ENCODE results near the gene MRPL19.

DNA sequence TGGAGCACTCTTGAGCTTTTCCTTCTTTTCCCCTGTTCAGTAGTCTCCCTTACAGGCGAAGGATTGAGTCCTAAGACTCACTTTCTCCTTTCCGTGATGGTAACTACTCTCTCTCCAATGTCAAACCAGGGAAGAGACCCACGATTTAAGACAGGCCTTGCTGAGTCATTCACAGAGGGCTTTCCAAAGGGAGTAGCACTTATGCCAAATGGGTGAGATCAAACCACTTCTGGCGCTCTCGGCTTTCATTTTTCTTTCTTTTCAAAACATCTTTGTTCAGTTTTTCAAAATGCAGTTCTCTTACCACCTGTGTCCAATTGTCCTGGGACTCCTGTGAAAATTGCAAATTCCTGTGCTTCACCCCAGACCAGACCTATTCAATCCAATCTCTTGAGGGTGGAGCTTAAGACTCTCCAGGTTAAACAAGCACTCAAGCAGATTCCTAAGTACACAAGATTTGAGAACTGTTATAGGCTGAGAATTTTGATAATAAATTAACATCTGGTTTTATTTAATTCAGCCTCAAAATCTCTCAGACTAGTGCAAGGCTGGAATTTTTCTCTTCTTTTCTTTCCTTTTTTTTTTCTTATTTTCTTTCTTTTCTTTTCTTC lies 14.4 kb upstream of the MRPL19 start:
- TF ChIP-seq STAG1 (CRISPR knock-in tag; IDR thresholded peaks at IDR 0.05) (no peak), POLR2A (IDR thresholded peaks at IDR 0.05; ENCODE audit: insufficient read depth in 1 of 2, low read depth in 2 of 2, low read length in 2 of 2) (no peak), NCOA1 (CRISPR knock-in tag; IDR thresholded peaks at IDR 0.05) (no peak), ZNF350 (CRISPR knock-in tag; IDR thresholded peaks at IDR 0.05; ENCODE audit: borderline replicate concordance, low read depth) (no peak), ZBTB7A (CRISPR knock-in tag; IDR thresholded peaks at IDR 0.05) (no peak), POLR2AphosphoS5 (IDR thresholded peaks at IDR 0.05; ENCODE audit: low read depth, low read length) (no peak), FOXK2 (IDR thresholded peaks at IDR 0.05) (no peak), FOSL1 (CRISPR knock-in tag; IDR thresholded peaks at IDR 0.05; ENCODE audit: borderline replicate concordance) (no peak), ZC3H4 (CRISPR knock-in tag; IDR thresholded peaks at IDR 0.05; ENCODE audit: borderline replicate concordance) (no peak), RFXANK (CRISPR knock-in tag; IDR thresholded peaks at IDR 0.05) (no peak)
- TF ChIP-seq, protein P1, sequence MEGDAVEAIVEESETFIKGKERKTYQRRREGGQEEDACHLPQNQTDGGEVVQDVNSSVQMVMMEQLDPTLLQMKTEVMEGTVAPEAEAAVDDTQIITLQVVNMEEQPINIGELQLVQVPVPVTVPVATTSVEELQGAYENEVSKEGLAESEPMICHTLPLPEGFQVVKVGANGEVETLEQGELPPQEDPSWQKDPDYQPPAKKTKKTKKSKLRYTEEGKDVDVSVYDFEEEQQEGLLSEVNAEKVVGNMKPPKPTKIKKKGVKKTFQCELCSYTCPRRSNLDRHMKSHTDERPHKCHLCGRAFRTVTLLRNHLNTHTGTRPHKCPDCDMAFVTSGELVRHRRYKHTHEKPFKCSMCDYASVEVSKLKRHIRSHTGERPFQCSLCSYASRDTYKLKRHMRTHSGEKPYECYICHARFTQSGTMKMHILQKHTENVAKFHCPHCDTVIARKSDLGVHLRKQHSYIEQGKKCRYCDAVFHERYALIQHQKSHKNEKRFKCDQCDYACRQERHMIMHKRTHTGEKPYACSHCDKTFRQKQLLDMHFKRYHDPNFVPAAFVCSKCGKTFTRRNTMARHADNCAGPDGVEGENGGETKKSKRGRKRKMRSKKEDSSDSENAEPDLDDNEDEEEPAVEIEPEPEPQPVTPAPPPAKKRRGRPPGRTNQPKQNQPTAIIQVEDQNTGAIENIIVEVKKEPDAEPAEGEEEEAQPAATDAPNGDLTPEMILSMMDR (CRISPR knock-in tag; IDR thresholded peaks at IDR 0.05), result no peak

Measured in HepG2 (cell line).